GM12875 (cell line): Measurements from ENCODE around the gene CD93.

ENCODE experiments used
- H3K4me3 ChIP-seq: one replicate; pipeline ENCODE4 v1.5.1; 2011; ENCODE audit warnings: low read depth, low read length, control low read depth
- CTCF ChIP-seq: IDR thresholded peaks from 2 replicates; pipeline ENCODE4 v1.5.1; 2011; ENCODE audit warnings: low read depth, mild to moderate bottlenecking, control low read depth, inconsistent platforms, low read length, moderate library complexity, borderline replicate concordance; ENCODE audit not compliant: insufficient read depth

CD93 gene

GRCh38 chr20:23120261-23120660 is 34.1 kb upstream of the CD93 start:
- no peak for TF ChIP-seq CTCF
- no peak overlapping the region for H3K4me3 ChIP-seq

GRCh38 chr20:23119456-23120216 is 33.5 kb upstream of the CD93 start:
- no peak for TF ChIP-seq CTCF
- H3K4me3 ChIP-seq, result no peak overlapping the region

- no peak for TF ChIP-seq CTCF
- H3K4me3 ChIP-seq, result no peak overlapping the region
Measured at GRCh38 chr20:23118766-23119165, 32.6 kb upstream of the CD93 start.

- H3K4me3 ChIP-seq, result no peak overlapping the region
- no peak for TF ChIP-seq CTCF
Measured at GRCh38 chr20:23118144-23118543, 32.0 kb upstream of the CD93 start.

GRCh38 chr20:23117738-23118137 is 31.6 kb upstream of the CD93 start:
- no peak for TF ChIP-seq CTCF
- no peak overlapping the region for H3K4me3 ChIP-seq

GRCh38 chr20:23116311-23117089 is 30.4 kb upstream of the CD93 start:
- TF ChIP-seq CTCF, result no peak
- no peak overlapping the region for H3K4me3 ChIP-seq

- no peak for TF ChIP-seq CTCF
- H3K4me3 ChIP-seq, result no peak overlapping the region
Measured at GRCh38 chr20:23115822-23116221, 29.7 kb upstream of the CD93 start.
